Progenitor cell of endocrine pancreas (in vitro differentiated cells): ENCODE measurements around the gene OS9. TPM values are rescaled to one million over a fixed set of nuclear protein-coding genes. Genes with fewer than 3 reads are reported as not detected.

Source experiments
- DNase-seq: peaks from one replicate; pipeline ENCODE4 v3.0.0; 2021; ENCODE audit warnings: low spot score; ENCODE audit not compliant: unreplicated experiment
- H3K27ac Mint-ChIP-seq: 2 replicates; pipeline ENCODE4 v1.8.0; 2021; ENCODE audit warnings: mild to moderate bottlenecking, moderate library complexity, mixed read lengths
- H3K27me3 Mint-ChIP-seq: 2 replicates; pipeline ENCODE4 v1.8.0; 2021; ENCODE audit warnings: mixed read lengths
- H3K36me3 Mint-ChIP-seq: 2 replicates; pipeline ENCODE4 v1.8.0; 2022; ENCODE audit warnings: mixed read lengths; ENCODE audit not compliant: insufficient read depth
- H3K4me1 Mint-ChIP-seq: 2 replicates; pipeline ENCODE4 v1.8.0; 2021; ENCODE audit warnings: low read depth, mixed read lengths
- H3K4me3 Mint-ChIP-seq: 2 replicates; pipeline ENCODE4 v1.8.0; 2021; ENCODE audit warnings: low read depth, mild to moderate bottlenecking, moderate library complexity, mixed read lengths
- H3K9me3 Mint-ChIP-seq: 2 replicates; pipeline ENCODE4 v1.8.0; 2021; ENCODE audit warnings: low read depth, mixed read lengths
- total RNA-seq: library from RNA; stranded (reverse); gene quantifications from 2 replicates; pipeline ENCODE4 v1.2.1, GENCODE V29; 2021
- TF ChIP-seq, protein P1 (sequence below): fragments of 200-600 bp; sonication (generic); IDR thresholded peaks from one replicate; pipeline ENCODE4 v1.5.0; 2021; ENCODE audit warnings: antibody characterized with exemption, mild to moderate bottlenecking; ENCODE audit not compliant: unreplicated experiment

OS9 gene
- total RNA-seq, 1 donor from 2014 or later, result 204 TPM

DNA sequence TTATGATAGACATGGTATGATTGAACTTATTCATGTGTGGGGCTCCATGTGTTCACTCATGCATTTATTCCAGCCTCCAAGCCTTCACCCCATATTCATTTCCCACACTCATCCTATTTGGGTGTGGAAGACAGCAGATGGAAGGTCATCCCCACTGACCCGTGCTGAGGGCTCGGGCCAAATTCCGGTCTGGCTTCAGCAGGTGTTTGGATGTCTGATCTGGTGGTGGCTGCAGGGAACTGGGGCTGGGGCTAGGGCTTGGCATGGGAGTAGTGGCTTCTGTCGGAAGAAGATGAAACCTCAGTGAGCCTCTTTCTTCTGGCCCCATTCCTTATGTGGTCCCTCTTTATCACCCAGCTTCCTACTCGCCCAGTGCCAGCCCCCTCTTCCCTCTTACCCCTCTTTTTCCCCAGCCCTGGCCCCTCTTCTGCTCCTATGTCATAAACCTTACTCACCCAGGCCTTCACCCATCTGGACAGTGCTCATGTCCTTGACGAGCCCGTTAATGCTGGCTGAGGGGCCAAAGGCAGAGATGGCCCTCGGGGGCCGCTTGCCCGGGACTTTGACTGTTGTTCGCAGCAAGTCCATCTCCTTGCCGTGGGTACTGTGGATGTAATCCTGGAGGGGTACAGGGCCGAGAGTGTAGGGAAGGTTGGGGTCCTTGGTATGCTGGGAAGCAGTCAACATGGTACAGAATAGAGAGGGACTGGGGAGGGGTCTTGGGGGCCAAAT, 36.6 kb downstream of the OS9 start:
- DNase-seq, result no peak
- Mint-ChIP-seq H3K9me3 (no peaks in the 10 kb centered on the region), H3K36me3 (no peaks in the 10 kb centered on the region), H3K27ac (no peak overlapping the region), H3K4me1 (peaks cover 13% of the 10 kb centered on the region), H3K4me3 (no peak overlapping the region), H3K27me3 (peaks cover 93% of the 10 kb centered on the region)
- TF ChIP-seq, protein P1, sequence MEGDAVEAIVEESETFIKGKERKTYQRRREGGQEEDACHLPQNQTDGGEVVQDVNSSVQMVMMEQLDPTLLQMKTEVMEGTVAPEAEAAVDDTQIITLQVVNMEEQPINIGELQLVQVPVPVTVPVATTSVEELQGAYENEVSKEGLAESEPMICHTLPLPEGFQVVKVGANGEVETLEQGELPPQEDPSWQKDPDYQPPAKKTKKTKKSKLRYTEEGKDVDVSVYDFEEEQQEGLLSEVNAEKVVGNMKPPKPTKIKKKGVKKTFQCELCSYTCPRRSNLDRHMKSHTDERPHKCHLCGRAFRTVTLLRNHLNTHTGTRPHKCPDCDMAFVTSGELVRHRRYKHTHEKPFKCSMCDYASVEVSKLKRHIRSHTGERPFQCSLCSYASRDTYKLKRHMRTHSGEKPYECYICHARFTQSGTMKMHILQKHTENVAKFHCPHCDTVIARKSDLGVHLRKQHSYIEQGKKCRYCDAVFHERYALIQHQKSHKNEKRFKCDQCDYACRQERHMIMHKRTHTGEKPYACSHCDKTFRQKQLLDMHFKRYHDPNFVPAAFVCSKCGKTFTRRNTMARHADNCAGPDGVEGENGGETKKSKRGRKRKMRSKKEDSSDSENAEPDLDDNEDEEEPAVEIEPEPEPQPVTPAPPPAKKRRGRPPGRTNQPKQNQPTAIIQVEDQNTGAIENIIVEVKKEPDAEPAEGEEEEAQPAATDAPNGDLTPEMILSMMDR, result no peak

DNA sequence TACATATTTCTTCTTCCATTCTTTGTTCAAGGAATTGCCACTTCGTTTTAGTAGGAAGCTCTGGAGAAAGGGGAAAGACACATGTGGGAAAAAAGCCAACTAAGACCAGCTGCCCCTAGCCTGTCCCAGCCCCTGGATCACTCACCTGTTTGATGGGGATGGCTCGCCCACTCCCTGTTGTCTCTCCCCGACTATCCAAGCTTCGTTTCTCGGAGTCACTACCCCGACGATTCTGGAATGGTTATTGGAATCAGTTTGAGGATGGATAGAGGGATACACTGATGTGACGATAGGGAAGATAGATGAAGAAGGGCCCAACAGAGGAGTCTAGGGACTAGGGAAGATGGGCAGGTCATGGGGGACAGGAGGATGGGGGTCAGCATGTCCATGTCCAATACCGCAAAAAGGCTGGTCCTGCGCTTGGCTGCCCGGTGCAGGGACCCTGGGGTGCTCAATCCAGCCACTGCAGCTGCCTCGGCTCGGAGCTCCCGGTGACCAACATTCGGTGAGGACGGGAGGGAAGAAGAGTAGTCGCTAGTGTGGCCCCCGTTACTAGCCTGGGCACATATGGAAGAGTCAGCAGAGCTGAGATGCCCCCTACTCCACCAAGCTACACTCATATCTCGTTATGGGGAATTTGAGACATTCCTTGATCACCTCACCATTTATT, 37.6 kb downstream of the OS9 start:
- H3K4me1 Mint-ChIP-seq, result peaks cover 16% of the 10 kb centered on the region
- no peaks in the 10 kb centered on the region for H3K9me3 Mint-ChIP-seq
- DNase-seq, result no peak
- no peaks in the 10 kb centered on the region for H3K36me3 Mint-ChIP-seq
- H3K4me3 Mint-ChIP-seq, result no peak overlapping the region
- H3K27ac Mint-ChIP-seq, result no peak overlapping the region
- H3K27me3 Mint-ChIP-seq, result peaks cover 95% of the 10 kb centered on the region
- TF ChIP-seq, protein P1, result no peak

DNA sequence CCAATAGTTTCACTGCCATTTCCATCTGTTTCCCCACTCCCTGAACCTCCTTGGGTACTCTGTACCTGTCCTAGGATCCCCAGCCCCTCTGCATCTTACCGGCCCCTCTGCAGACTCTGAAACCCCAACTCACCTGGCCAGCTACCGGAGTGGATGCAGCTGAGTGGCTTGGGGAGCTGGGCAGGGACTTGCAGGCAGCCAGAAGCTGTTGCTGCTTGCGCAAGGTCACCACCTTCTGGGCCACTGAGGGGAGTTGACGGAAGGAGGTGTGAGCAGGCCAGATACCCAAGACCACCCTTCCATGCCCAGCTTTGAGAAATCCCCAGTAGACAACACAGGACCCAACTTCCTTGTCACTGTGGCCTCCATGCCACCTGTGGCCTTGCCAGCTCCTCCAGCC, 38.3 kb downstream of the OS9 start:
- Mint-ChIP-seq H3K4me3 (no peak overlapping the region), H3K27ac (no peak overlapping the region), H3K36me3 (no peaks in the 10 kb centered on the region), H3K27me3 (peaks cover 95% of the 10 kb centered on the region), H3K4me1 (peaks cover 20% of the 10 kb centered on the region), H3K9me3 (no peaks in the 10 kb centered on the region)
- TF ChIP-seq, protein P1, result no peak
- no peak for DNase-seq

DNA sequence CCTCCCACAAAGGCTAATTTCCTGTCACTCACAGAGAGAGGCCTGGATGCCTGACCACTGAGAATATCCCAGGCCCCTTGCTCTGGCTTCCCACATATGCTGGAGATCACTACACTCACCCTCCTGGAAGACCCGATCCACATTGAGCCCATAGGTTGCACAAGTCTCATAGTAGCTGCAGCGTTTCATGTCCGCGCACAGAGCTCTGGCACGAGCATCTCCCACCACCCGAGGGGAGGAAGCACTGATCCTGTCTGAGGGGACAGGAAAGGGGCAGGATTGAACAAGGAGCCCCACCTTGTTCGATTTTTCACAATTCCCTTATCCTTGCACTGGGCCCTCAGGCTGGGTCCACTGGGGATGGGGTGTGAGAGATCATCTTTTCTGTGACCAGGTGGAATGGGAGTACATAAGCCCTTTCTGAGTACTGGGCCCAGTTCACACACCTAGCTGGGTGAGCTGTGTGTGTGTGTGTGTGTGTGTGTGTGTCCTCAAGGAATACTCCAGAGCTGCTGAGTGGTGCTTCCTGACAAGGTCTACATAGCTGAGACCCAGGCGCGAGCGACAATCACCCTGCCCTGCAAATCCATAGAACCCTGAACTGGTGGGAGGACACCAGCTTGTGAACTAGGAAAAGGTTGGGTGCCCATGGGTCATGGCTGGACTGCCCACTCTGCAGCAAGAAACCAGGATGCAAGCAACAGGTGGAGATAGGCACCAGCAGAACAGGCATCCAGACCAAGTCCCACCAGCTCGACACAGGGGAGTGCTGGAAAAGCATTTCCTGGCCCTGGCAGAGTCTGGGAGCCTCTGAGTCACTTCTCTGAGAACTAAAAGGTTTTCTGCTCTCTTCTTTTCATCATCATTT, 39.0 kb downstream of the OS9 start:
- Mint-ChIP-seq H3K27ac (no peak overlapping the region), H3K4me3 (no peak overlapping the region), H3K9me3 (no peaks in the 10 kb centered on the region), H3K4me1 (peaks cover 17% of the 10 kb centered on the region), H3K36me3 (no peaks in the 10 kb centered on the region), H3K27me3 (peaks cover 88% of the 10 kb centered on the region)
- TF ChIP-seq, protein P1, result no peak
- no peak for DNase-seq

DNA sequence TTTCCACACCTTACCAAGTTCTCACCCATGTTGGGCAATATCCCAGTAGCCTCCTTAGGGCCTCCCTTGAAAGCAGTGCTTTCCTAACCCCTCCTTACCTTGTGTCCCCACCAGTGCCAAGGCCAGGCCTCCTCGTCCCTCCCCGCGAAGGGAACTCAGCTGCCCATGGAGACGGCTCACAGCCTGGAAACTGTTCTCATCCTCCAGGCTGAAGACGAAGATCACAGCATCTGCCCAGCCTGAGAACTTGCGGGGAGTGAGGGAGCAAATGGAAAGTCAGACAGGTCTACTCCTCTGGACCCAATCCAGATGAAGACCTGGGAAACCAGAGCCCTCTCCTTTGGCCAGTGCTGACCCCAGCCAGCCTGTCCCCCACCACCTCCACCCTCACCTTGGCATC, 40.0 kb downstream of the OS9 start:
- no peak for DNase-seq
- H3K27ac Mint-ChIP-seq, result no peak overlapping the region
- peaks cover 81% of the 10 kb centered on the region for H3K27me3 Mint-ChIP-seq
- H3K9me3 Mint-ChIP-seq, result no peaks in the 10 kb centered on the region
- H3K36me3 Mint-ChIP-seq, result no peaks in the 10 kb centered on the region
- peaks cover 19% of the 10 kb centered on the region for H3K4me1 Mint-ChIP-seq
- no peak overlapping the region for H3K4me3 Mint-ChIP-seq
- TF ChIP-seq, protein P1, result no peak
